SK-N-SH (cell line): ENCODE results near the gene CYP27B1. TPM values are rescaled to one million over a fixed set of nuclear protein-coding genes. Genes with fewer than 3 reads are reported as not detected.

ENCODE experiments used
- CTCF ChIA-PET: fragments of 300-600, 350-600 bp; formaldehyde crosslinking; extraction: SDS; loops from one replicate; lab custom pipeline; 2021; lab: Yijun Ruan, JAX
- POLR2A ChIA-PET: fragments of 350-600 bp; sonication (Branson Sonifier 250); formaldehyde crosslinking; extraction: SDS; loops from one replicate; lab custom pipeline; 2020; ENCODE audit warnings: antibody characterized with exemption, inconsistent platforms; lab: Yijun Ruan, JAX
- DNase-seq: peaks from one replicate; pipeline ENCODE4 v3.0.0; 2012
- H2AFZ ChIP-seq: fragments of 200-600 bp; sonication (generic); 2 replicates; pipeline ENCODE4 v1.8.1; 2016; ENCODE audit warnings: antibody characterized with exemption, mild to moderate bottlenecking, low read depth
- H3F3A ChIP-seq: fragments of 200-600 bp; sonication (generic); replicated peaks from 2 replicates; pipeline ENCODE3; 2016; ENCODE audit warnings: antibody characterized with exemption, mild to moderate bottlenecking; ENCODE audit not compliant: insufficient read depth
- H3K27ac ChIP-seq, 2 experiments: fragments of 200-500 bp in 1 of 2; fragments of 200-600 bp in 1 of 2; sonication (Bioruptor generic) in 1 of 2; sonication (generic), shearing (Covaris generic) in 1 of 2; 2 replicates each; pipeline versions ENCODE4 v1.5.1 to v1.6.1; 2014 to 2016; ENCODE audit warnings: low read depth in 2 of 2, inconsistent platforms in 1 of 2, low read length in 1 of 2, mild to moderate bottlenecking in 1 of 2, mixed read lengths in 1 of 2
- H3K27me3 ChIP-seq: fragments of 200-600 bp; sonication (generic), shearing (Covaris generic); 2 replicates; pipeline ENCODE4 v1.6.1; 2016; ENCODE audit warnings: mixed run types; ENCODE audit not compliant: insufficient read depth
- H3K36me3 ChIP-seq, 2 experiments: fragments of 200-500 bp in 1 of 2; fragments of 200-600 bp in 1 of 2; sonication (Bioruptor generic) in 1 of 2; sonication (generic) in 1 of 2; replicated peaks in 1 of 2; 2 replicates each; pipeline versions ENCODE3 to v1.5.1; 2014 to 2016; ENCODE audit warnings: low read length in 1 of 2, mild to moderate bottlenecking in 1 of 2; ENCODE audit not compliant: insufficient read depth in 2 of 2, control insufficient read depth in 1 of 2
- H3K4me1 ChIP-seq, 2 experiments: fragments of 200-500 bp in 1 of 2; fragments of 200-600 bp in 1 of 2; sonication (Bioruptor generic) in 1 of 2; sonication (generic), shearing (Covaris generic) in 1 of 2; 2 replicates each; pipeline versions ENCODE4 v1.5.1 to v1.6.1; 2014 to 2016; ENCODE audit warnings: low read depth in 1 of 2, low read length in 1 of 2, mixed run types in 1 of 2; ENCODE audit not compliant: insufficient read depth in 2 of 2, control insufficient read depth in 1 of 2
- H3K4me2 ChIP-seq: fragments of 200-600 bp; sonication (generic), shearing (Covaris generic); 2 replicates; pipeline ENCODE4 v1.6.1; 2017; ENCODE audit warnings: mixed run types
- H3K4me3 ChIP-seq, 2 experiments: fragments of 200-500 bp in 1 of 2; fragments of 200-600 bp in 1 of 2; sonication (Bioruptor generic) in 1 of 2; sonication (generic), shearing (Covaris generic) in 1 of 2; 2 replicates each; pipeline versions ENCODE4 v1.5.1 to v1.8.1; 2014 to 2016; ENCODE audit warnings: low read depth in 2 of 2, inconsistent platforms in 1 of 2, low read length in 1 of 2, mild to moderate bottlenecking in 1 of 2, mixed read lengths in 1 of 2, moderate library complexity in 1 of 2
- H3K79me2 ChIP-seq: fragments of 200-600 bp; sonication (generic); 2 replicates; pipeline ENCODE4 v1.8.1; 2017; ENCODE audit warnings: mild to moderate bottlenecking; ENCODE audit not compliant: insufficient read depth
- H3K9ac ChIP-seq: fragments of 200-600 bp; sonication (generic); 2 replicates; pipeline ENCODE4 v1.6.1; 2017; ENCODE audit warnings: mixed run types
- H3K9me2 ChIP-seq: fragments of 200-600 bp; sonication (generic); 2 replicates; pipeline ENCODE4 v1.6.1; 2017; ENCODE audit warnings: mixed run types
- H3K9me3 ChIP-seq: fragments of 200-600 bp; sonication (generic); 2 replicates; pipeline ENCODE4 v1.6.1; 2017; ENCODE audit warnings: mixed run types, mild to moderate bottlenecking, moderate library complexity
- H4K20me1 ChIP-seq: fragments of 200-600 bp; sonication (generic); 2 replicates; pipeline ENCODE4 v1.6.1; 2017; ENCODE audit warnings: mild to moderate bottlenecking, mixed run types; ENCODE audit not compliant: insufficient read depth
- GATA2 ChIP-seq: sonication (generic); formaldehyde crosslinking; IDR thresholded peaks from 2 replicates; pipeline ENCODE4 v1.5.0; 2020; ENCODE audit warnings: mild to moderate bottlenecking, missing genetic modification reagents
- PBX3 ChIP-seq: IDR thresholded peaks from 2 replicates; pipeline ENCODE4; 2012
- RCOR1 ChIP-seq: fragments of 150-350 bp; IDR thresholded peaks from 2 replicates; pipeline ENCODE4 v1.6.1; 2017; ENCODE audit warnings: antibody characterized with exemption, low read length
- RXRA ChIP-seq: IDR thresholded peaks from 2 replicates; pipeline ENCODE4 v1.4.0; 2012; ENCODE audit warnings: low read depth, mild to moderate bottlenecking, borderline replicate concordance
- SIN3A ChIP-seq: IDR thresholded peaks from 2 replicates; pipeline ENCODE4 v1.6.1; 2012; ENCODE audit warnings: low read depth, mild to moderate bottlenecking, low read length, moderate library complexity, borderline replicate concordance
- TCF12 ChIP-seq: IDR thresholded peaks from 2 replicates; pipeline ENCODE4 v1.4.0; 2012
- YY1 ChIP-seq: IDR thresholded peaks from 2 replicates; pipeline ENCODE4 v1.4.0; 2012; ENCODE audit warnings: low read depth, mild to moderate bottlenecking
- WGBS: methylation state at CpG from one replicate; pipeline ENCODE4 v1.1.6; 2017; ENCODE audit warnings: low lambda C conversion rate; 5-methylcytosine and 5-hydroxymethylcytosine counted together
- polyA plus RNA-seq, 3 experiments: library from polyadenylated mRNA; depleted of rRNA; stranded (reverse); fragments of >200 nt; gene quantifications; 2 replicates each; pipeline ENCODE4 v1.2.3, GENCODE V29; 2012

The CYP27B1 gene
- polyA plus RNA-seq, 1 of the 3 experiments (the other 2 are of a cell fraction), result 1.7 TPM

- Histone ChIP-seq H3K27me3 (no peaks in the 10 kb centered on the region), H4K20me1 (no peaks in the 10 kb centered on the region), H3K9ac (peak overlapping the region; percentile 99), H3K4me3 (peak overlapping the region; percentile 81 to 82), H2AFZ (peak overlapping the region; percentile 91), H3K9me2 (no peaks in the 10 kb centered on the region), H3K79me2 (peaks cover 10% of the 10 kb centered on the region), H3K9me3 (no peaks in the 10 kb centered on the region), H3K4me2 (peak overlapping the region; percentile 87), H3F3A (peaks cover 32% of the 10 kb centered on the region), H3K27ac (peak overlapping the region; percentile 96 to 98), H3K4me1 (peaks cover 0 to 21% of the 10 kb centered on the region in 2 experiments; a peak in 2 of 4 replicates), H3K36me3 (peaks cover 25 to 31% of the 10 kb centered on the region in 2 experiments)
- POLR2A ChIA-PET, result interaction anchor here (0.5 to 2.1 kb wide), 8 partner anchors 8 to 153 kb away, joined by 3 to 18 read pairs (median 4); no protein-coding TSS in a partner anchor
- no peak for TF ChIP-seq YY1
- 0 out of 2 replicates have a peak, but pooled peaks have one; percentile 10 for TF ChIP-seq RCOR1
- DNase-seq, result peak; percentile 86
- 8% methylated on average over 19 of the region's 21 CpGs for WGBS
- CTCF ChIA-PET, result interaction anchor here (0.8 to 3.2 kb wide), 5 partner anchors 8 to 161 kb away, joined by 3 to 18 read pairs (median 10); no protein-coding TSS in a partner anchor
Measured at GRCh38 chr12:57744194-57744776, 22.6 kb downstream of the CYP27B1 start.

DNA sequence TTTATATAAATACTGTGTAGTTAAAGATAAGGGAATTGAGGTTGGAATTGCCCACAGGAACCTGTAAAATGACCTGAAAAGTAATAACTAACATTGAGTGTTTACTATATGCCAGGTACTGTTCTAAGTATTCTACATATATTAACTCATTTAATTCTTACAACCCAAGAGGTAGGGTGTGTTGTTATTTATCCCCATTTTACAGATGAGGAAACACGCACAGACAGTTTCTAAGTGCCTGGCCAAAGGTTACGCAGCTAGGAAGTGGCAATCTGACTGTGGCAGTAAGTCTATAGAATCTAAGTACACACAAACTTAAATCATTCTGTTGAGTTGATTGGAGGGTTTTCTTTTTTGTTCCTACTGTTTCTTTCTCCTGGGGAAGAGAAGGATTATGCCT lies 23.1 kb downstream of the CYP27B1 start:
- 62% methylated on average over 2 of the region's 2 CpGs for WGBS
- peak overlapping the region in 1 of 2 experiments; percentile 81; a peak in 2 of 4 replicates for H3K4me3 ChIP-seq
- peaks cover 5% of the 10 kb centered on the region; the same call in 1 of the 2 replicates for H3K79me2 ChIP-seq
- H2AFZ ChIP-seq, result no peak overlapping the region
- ChIA-PET POLR2A (interaction anchor here (1.8 to 2.1 kb wide), 2 partner anchors 8 to 17 kb away, joined by 17 to 18 read pairs; no protein-coding TSS in a partner anchor), CTCF (interaction anchor here (0.8 to 3.2 kb wide), 5 partner anchors 8 to 161 kb away, joined by 3 to 18 read pairs (median 10); no protein-coding TSS in a partner anchor)
- TF ChIP-seq TCF12, result no peak
- no peak for TF ChIP-seq PBX3
- no peak for TF ChIP-seq GATA2 (CRISPR knock-in tag)
- no peak for TF ChIP-seq SIN3A
- TF ChIP-seq RXRA, result no peak
- TF ChIP-seq, all 33 proteins: peak for 0
- no peaks in the 10 kb centered on the region for H4K20me1 ChIP-seq
- no peaks in the 10 kb centered on the region for H3K9me2 ChIP-seq
- H3K9me3 ChIP-seq, result no peaks in the 10 kb centered on the region
- peaks cover 32% of the 10 kb centered on the region for H3F3A ChIP-seq
- H3K36me3 ChIP-seq, result peaks cover 22 to 26% of the 10 kb centered on the region in 2 experiments
- H3K4me2 ChIP-seq, result peak overlapping the region; percentile 87; the same call in 1 of the 2 replicates
- H3K27ac ChIP-seq, result peak overlapping the region; percentile 96 to 98; a peak in 2 of 4 replicates
- H3K4me1 ChIP-seq, result peaks cover 0 to 24% of the 10 kb centered on the region in 2 experiments; a peak in 2 of 4 replicates
- H3K9ac ChIP-seq, result no peak overlapping the region
- DNase-seq, result no peak
- H3K27me3 ChIP-seq, result no peaks in the 10 kb centered on the region
